Astrocyte of the spinal cord (primary cell): ENCODE results near the gene ARID4B.

Source experiments
- DNase-seq: peaks from one replicate; pipeline ENCODE4 v3.0.0; 2011; ENCODE audit warnings: low read depth, low spot score
- H3K4me3 ChIP-seq: 2 replicates; pipeline ENCODE4 v1.5.1; 2011; ENCODE audit warnings: low read depth, mild to moderate bottlenecking, low read length, moderate library complexity
- in situ Hi-C: cut with HindIII; loops from 2 replicates; pipeline ENCODE4 v1.10.0; 2017; ENCODE audit warnings: low sequenced_read_pairs
- TF ChIP-seq, protein P1 (sequence below): IDR thresholded peaks from 2 replicates; pipeline ENCODE4 v1.5.1; 2012; ENCODE audit warnings: low read depth, mild to moderate bottlenecking, low read length, inconsistent platforms

Gene ARID4B

DNA sequence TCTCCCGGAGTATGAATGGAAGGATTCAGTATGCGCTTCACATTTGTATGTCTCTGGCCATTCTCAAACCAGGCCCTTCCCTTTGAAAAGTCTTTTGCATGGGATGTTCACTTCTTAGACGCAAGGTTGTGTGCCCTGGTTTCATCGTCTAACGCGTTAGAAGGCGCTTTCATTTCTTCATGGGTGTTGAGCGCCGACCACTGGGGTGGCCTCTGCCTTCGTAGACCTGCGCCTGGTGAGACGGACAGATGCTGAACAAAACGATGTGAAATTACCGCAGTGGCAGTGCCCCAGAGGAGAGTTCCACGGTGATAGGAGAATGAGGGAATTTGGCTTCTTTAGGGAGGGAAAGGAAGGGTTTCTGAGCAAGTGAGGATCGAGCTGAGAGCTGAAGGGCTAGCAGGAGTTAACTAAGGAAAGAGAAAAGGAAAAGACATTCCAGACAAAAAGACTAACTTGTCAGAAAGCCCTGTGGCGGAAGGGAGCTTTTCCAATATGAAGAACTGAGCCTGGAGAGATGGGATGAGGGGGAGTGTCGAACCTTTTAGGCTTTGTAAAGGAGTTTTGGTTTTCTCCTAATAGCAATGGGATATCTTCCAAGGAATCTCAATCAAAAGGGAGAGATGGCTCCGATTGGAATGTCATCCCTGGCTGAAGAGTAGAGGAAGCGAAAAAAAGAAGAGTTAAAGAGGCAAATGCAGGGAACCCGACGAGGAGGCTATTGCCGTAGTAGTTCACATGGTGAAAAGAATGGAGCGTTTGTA is 1.3 kb upstream of the ARID4B start:
- TF ChIP-seq, protein P1, sequence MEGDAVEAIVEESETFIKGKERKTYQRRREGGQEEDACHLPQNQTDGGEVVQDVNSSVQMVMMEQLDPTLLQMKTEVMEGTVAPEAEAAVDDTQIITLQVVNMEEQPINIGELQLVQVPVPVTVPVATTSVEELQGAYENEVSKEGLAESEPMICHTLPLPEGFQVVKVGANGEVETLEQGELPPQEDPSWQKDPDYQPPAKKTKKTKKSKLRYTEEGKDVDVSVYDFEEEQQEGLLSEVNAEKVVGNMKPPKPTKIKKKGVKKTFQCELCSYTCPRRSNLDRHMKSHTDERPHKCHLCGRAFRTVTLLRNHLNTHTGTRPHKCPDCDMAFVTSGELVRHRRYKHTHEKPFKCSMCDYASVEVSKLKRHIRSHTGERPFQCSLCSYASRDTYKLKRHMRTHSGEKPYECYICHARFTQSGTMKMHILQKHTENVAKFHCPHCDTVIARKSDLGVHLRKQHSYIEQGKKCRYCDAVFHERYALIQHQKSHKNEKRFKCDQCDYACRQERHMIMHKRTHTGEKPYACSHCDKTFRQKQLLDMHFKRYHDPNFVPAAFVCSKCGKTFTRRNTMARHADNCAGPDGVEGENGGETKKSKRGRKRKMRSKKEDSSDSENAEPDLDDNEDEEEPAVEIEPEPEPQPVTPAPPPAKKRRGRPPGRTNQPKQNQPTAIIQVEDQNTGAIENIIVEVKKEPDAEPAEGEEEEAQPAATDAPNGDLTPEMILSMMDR = peak; percentile 5
- no peak for DNase-seq
- H3K4me3 ChIP-seq = peak overlapping the region; percentile 66
- in situ Hi-C loops = no loop called here

GRCh38 chr1:235328271-235329138 is 526 bp upstream of the ARID4B start, which contains the start of gene GGPS1:
Gene GGPS1, plus strand, starts transcription at chr1:235328570. Its CDS starts 6,695 bp downstream, at chr1:235335265.
- peak; percentile 100 for DNase-seq
- TF ChIP-seq, protein P1 = peak; percentile 5
- in situ Hi-C loops = no loop called here
- H3K4me3 ChIP-seq = peak within 1 kb of the TSS; percentile 97

- DNase-seq = no peak
- H3K4me3 ChIP-seq = peak overlapping the region; percentile 97
- TF ChIP-seq, protein P1 = no peak
- in situ Hi-C loops = no loop called here
These were observed 1.0 kb downstream of the ARID4B start for GRCh38 chr1:235326719-235327558.

GRCh38 chr1:235325854-235326253 is 2.1 kb downstream of the ARID4B start:
- DNase-seq = no peak
- H3K4me3 ChIP-seq = peak overlapping the region; percentile 97
- in situ Hi-C loops = no loop called here
- TF ChIP-seq, protein P1 = no peak

- no peak for DNase-seq
- in situ Hi-C loops = no loop called here
- TF ChIP-seq, protein P1 = no peak
- H3K4me3 ChIP-seq = no peak overlapping the region
These were observed 2.8 kb downstream of the ARID4B start for GRCh38 chr1:235325139-235325538.

GRCh38 chr1:235324296-235324695 is 3.7 kb downstream of the ARID4B start:
- in situ Hi-C loops = no loop called here
- DNase-seq = no peak
- TF ChIP-seq, protein P1 = no peak
- no peak overlapping the region for H3K4me3 ChIP-seq
